ENCODE measurements around the gene ABCG1.

The ABCG1 gene

DNA sequence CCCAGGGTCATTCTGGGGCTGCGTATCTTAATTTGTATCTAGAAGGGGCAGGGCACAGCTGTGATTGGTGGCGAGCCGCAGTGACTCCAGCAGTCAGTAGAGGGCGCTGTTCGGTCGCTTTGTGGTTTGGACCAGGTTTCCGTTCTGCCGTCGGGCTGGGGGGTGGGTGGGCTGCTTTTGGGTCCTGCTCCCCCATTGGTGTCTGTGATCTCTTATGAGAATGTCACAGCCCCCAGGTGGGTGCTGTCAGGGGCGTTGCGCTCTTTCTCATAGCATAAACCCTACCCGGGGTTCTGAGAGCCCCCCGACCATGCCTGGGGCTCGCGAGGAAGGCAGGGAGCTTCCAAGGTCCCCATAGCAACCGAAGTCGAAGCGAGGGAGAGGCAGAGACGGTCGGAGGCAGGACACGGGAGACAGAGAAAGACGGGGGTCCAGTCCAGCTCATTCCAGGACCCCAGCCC is 90.8 kb downstream of the ABCG1 start:
- peak; percentile 45 for DNase-seq

- no peak for DNase-seq
Observed at GRCh38 chr21:42310411-42311001, 91.6 kb downstream of the ABCG1 start.

DNA sequence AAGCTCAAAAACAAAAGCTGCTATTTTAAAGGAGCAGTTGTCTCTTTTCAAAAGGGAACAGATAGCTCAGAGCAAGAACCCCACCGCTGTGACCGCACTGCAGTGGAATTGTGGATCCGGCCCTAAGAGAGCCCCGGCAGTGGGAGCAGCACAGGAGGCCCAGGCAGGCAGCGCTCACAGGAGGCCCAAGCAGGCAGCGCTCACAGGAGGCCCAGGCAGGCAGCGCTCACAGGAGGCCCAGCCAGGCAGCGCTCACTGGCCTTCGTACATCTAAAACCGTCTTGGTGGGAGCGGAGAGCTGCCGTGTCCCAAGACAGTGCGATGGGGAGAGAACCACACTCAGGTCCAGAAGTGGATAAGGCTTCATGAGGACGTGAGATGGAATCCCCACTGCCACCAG is 92.2 kb downstream of the ABCG1 start:
- no peak for DNase-seq

DNA sequence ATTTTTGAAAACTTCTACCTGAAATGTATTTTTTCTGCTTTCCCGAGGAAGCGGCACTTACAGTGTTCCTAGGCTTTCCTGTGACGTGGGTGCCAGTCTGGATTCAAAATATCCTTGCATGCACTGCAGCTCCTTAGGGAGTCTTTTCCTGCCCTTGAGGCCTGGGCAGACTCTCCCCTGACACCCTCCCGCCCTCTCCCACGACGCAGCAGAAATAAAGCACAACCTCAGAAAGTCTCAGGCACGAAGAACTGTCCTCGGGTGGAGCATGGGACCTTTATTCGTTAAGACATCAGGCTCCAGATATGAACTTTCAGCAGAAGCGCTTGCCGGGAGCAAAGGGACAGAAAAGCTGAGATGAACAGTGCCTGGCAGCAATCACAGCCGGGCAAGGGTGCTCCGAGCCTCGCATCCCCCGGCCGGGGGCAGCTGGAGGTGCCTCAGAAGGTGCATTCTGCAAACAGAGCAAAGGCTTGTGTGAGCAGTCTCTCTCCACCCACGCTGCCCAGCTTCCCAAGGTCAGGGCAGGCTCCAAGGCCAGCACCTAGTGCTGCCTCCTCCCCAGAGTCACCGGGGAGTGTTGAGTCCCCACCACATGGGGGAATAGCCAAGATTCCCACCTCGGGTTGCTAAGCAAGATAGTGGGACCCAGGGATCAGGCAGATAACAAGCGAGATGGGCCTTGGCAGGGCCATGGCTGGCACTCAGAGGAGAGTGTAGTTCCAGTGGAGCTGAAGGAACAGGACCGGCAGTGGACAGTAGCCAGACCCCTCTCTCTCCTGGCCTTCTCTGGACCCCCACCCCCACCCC is 93.1 kb downstream of the ABCG1 start:
- DNase-seq, result no peak

DNA sequence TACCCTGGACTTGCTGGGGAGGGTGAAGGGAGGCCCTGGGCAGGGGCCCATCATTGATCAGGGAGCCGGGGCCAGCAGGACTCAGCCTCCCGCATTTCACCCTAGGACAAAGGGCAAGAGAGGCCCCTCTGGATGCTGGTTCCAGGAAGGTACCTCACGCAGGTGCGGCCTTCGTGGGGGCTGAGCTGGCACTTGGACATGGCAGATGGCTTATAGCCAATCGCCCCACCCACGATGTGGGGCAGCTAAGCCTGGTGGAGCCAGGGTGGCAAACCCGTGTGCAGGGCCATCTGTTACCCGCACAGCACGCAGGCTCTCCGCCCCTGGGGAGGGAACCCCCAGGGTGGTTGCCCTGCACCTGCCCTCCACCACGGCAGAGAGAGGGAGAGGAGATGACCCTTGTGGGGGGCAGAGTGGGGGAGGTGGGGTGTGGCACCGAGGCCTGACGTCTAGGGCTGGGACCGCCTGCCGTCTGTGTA is 93.7 kb downstream of the ABCG1 start:
- DNase-seq, result no peak

- DNase-seq, result no peak
Observed at GRCh38 chr21:42313501-42313969, 94.6 kb downstream of the ABCG1 start.

DNA sequence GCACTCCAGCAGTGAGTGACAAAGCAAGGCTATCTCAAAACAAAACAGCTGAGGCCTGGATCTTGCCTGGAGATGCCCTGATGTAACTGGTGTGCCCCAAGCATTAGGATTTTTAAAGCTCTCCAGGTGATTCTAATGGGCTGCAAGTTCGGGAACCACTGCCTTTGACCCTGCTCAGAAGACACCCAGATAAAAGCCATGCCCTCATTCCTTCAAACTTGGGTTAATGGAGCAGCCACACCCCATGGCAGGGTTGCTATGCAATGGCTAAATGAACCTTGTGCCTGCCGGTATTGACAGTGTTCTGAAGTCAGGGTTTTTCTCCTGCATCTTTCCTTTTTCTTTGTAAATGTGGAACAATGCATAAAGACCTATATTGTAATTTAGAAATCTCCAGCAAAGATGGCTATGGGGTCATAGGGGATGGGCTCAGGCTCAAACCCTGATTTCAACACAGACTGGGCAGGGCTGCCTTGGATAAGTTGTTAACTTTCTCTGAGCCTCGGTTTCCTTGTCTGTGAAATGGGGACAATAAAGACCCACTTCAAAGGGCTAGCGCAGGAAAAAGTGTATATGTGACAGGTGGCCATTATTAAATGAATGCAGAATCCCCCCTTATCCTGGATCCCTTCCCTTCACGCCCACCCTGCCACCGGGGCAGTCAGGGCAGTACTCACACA is 95.8 kb downstream of the ABCG1 start:
- no peak for DNase-seq

DNA sequence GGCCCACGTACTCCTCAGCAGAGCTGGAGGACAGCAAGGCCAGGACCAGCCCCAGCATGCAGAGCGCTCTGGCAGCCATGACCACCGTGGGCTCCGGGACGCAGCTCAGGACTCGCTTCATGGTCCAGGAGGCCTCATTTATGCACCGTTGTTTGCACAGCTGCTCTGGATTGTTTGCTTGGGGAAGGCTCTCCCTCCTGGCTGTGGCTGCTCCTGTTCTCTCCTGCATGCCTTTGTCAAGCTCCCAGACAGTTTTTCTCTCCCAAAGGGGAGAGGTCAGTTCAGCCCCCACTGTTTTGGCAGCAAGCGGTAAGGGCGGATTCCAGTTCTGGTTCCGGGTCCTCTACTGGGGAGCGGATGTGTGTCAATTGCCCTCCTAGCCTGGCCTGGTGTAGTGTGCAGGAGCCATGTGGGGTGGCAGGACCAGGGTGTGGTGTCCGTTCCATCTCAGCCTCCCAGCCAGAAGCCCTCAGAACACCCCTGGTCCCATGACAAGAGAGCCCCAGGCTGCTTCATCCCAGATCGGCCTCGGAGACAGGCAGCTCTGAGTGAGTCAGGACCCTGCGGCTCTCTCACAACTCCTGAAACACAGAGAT is 96.5 kb downstream of the ABCG1 start, which contains the start of gene TFF3:
TFF3 (minus strand) TSS at position 114 of the 596 bp plus-strand sequence; CDS start at position 79, 35 bp downstream.
- DNase-seq, result no peak

GRCh38 chr21:42316891-42317290 is 98.0 kb downstream of the ABCG1 start:
- no peak for DNase-seq

- no peak for DNase-seq
Observed at GRCh38 chr21:42317341-42317741, 98.4 kb downstream of the ABCG1 start.

GRCh38 chr21:42317826-42318746 is 99.1 kb downstream of the ABCG1 start:
- no peak for DNase-seq

DNA sequence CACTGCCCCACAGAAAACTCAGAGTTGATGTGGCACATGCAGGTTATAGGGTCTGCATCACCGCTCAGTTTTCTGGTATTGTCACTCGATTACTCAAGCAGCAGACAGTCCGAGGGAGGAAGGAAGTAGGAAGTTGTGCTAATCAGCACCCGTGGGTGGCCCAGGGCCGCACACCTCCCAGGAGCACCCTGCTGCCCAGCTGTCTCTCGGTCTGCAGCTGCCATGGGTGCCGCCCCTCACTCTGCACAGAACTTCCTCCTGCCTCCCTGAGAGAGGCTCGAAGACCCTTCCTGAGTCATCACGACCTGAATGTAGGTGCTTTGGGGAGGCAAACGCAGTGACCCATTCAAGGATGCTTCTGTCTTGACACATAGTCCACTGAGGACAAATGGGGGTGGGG is 100.4 kb downstream of the ABCG1 start:
- DNase-seq, result no peak

DNA sequence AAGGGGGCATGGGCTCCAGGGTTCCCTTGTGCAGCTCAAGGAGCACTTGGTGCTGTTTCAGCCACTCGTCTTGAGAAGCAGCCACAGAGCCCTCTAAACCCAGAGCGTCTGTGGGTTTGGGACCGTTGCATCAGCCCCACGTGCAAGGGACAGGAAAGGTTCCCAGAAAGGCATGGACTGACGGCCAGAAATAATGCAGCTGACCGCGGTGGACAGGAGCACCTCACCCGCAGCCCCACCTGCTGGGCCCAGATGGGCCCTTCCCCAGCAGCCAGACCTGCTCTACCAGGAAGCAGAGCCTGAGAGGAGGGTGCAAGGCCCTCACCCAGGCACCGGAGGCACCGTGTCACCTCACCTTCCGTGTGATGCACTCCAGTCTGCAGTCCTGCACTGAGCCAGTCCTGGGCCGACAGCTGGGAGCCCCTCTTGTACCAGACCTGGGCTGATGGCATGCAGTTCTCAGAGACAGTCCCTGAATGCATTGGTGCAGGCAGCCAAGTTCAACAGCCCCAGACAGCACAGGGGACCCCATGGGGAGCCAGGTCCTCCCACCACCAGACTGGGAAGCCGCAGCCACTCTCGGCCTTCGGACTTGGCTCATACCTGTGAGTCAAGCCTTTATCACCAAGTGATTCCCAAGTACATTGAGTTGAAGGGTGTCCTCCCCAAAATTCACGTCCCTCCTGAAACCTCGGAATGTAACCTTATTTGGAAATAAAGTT is 101.1 kb downstream of the ABCG1 start:
- DNase-seq, result no peak

- no peak for DNase-seq
Observed at GRCh38 chr21:42320791-42321190, 101.9 kb downstream of the ABCG1 start.

DNA sequence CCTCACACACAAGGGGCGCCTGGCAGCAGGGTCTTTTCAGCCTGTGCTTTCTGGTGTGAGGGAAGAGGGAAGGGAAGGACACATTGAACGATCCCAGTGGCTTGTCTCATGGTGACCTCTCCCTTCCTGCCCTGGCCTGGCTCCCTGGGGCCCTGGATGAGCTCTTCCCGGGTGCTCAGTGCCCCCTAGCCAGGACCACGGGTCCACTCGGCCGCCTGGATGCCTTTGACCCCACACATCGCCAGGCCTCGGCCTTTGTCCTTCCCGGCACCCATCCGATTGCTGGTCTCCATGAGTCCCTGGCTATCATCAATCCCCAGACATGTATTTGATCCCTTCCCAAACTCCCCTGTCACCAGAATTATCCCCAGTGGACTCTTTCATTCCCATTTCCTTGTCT is 102.3 kb downstream of the ABCG1 start:
- DNase-seq, result no peak

DNA sequence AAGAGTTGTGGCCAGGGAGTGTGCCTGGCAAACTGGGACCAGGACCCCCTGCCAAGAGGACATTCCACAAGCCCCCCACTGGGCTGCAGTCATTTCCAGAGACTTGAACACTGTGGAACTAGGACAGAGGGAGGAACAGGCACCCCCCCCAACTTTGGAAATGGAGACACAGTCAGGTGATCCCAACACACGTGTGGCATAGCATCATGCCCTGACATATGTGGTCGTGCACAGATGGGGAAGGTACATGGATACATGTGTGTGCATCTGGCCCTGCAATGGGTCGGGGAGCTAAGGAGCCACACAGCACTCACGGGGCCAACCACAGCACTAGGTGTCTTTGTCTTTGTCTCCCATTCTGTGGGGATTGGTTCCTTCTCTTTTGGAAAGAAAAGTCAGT is 102.9 kb downstream of the ABCG1 start:
- no peak for DNase-seq

DNA sequence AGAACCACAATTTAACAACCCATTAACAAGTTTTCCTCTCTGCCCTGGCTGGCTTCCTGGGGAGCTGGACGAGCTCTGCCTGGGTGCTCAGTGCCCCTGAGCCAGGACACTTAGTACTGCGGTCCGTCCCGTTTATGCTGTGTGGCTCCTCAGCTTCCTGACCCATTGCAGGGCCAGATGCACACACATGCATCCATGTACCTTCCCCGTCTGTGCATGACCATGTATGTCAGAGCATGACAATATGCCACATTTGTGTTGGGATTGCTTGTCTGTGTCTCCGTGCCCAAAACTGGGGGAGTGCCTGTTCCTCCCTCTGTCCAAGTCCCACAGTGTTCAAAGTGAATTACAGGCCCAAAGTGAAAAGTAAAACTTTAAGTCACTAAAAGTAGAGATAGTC is 106.0 kb downstream of the ABCG1 start:
- DNase-seq, result no peak

GRCh38 chr21:42330380-42331371 is 111.7 kb downstream of the ABCG1 start:
- DNase-seq, result no peak

GRCh38 chr21:42331660-42332059 is 112.7 kb downstream of the ABCG1 start:
- DNase-seq, result no peak

All from NCI-H2227 treated with DMSO at 0.1 percent for 48 hours (cell line).